ENCODE measurements around the gene GSTA4.

Gene GSTA4

DNA sequence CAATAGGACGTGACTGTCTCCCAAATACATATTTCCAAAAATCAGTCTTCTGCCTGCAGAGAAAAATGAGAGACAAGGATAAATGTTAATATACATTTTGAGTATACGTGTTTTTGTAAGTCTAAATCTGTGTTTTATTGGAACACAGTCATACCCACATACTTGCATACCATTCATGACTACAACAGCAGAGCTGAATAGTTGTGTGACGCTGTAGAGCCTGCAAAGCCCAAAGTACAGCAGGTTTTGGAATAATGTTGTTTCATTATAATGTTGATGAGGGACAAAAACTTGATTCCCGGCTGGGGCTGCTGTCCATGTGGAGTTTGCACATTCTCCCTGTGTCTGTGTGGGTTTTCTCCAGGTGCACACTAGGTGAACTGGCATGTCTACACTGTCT is 46.3 kb upstream of the GSTA4 start:
- H3K4me3 ChIP-seq (ENCODE audit: low read depth, low read length) = no peak overlapping the region
- no peak for TF ChIP-seq POLR2A (IDR thresholded peaks at IDR 0.05; ENCODE audit: extremely low read depth, insufficient read length)
- TF ChIP-seq, protein P1, sequence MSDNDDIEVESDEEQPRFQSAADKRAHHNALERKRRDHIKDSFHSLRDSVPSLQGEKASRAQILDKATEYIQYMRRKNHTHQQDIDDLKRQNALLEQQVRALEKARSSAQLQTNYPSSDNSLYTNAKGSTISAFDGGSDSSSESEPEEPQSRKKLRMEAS (IDR thresholded peaks at IDR 0.05; ENCODE audit: low read depth, low read length) = no peak
- TF ChIP-seq, protein P2, sequence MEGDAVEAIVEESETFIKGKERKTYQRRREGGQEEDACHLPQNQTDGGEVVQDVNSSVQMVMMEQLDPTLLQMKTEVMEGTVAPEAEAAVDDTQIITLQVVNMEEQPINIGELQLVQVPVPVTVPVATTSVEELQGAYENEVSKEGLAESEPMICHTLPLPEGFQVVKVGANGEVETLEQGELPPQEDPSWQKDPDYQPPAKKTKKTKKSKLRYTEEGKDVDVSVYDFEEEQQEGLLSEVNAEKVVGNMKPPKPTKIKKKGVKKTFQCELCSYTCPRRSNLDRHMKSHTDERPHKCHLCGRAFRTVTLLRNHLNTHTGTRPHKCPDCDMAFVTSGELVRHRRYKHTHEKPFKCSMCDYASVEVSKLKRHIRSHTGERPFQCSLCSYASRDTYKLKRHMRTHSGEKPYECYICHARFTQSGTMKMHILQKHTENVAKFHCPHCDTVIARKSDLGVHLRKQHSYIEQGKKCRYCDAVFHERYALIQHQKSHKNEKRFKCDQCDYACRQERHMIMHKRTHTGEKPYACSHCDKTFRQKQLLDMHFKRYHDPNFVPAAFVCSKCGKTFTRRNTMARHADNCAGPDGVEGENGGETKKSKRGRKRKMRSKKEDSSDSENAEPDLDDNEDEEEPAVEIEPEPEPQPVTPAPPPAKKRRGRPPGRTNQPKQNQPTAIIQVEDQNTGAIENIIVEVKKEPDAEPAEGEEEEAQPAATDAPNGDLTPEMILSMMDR (IDR thresholded peaks at IDR 0.05; ENCODE audit: low read depth, low read length) = no peak
- TF ChIP-seq MYC (IDR thresholded peaks at IDR 0.05; ENCODE audit: low read depth, low read length) = no peak
- DNase-seq (ENCODE audit: low read depth) = no peak

DNA sequence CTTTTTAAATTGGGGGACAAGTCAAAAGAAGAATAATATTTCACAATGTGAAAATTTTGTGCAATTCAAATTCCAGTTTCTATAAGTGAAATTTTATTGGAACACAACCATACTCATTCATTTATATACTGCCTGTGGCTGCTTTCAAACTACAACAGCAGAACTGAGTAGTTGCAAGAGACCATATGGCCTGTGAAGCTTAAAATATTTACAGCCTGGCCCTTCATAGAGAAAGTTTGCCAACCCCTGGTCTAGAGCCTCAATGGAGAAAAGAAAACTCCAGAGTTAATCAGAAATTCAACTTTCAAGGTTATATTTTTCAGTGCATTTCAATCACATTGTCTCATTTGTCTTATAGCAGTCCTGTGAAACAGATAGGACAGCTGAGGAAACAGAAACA is 43.5 kb upstream of the GSTA4 start:
- TF ChIP-seq MYC (IDR thresholded peaks at IDR 0.05; ENCODE audit: low read depth, low read length) = no peak
- no peak for TF ChIP-seq POLR2A (IDR thresholded peaks at IDR 0.05; ENCODE audit: extremely low read depth, insufficient read length)
- TF ChIP-seq, protein P2 (IDR thresholded peaks at IDR 0.05; ENCODE audit: low read depth, low read length) = no peak
- TF ChIP-seq, protein P1 (IDR thresholded peaks at IDR 0.05; ENCODE audit: low read depth, low read length) = no peak
- H3K4me3 ChIP-seq (ENCODE audit: low read depth, low read length) = no peak overlapping the region
- no peak for DNase-seq (ENCODE audit: low read depth)

DNA sequence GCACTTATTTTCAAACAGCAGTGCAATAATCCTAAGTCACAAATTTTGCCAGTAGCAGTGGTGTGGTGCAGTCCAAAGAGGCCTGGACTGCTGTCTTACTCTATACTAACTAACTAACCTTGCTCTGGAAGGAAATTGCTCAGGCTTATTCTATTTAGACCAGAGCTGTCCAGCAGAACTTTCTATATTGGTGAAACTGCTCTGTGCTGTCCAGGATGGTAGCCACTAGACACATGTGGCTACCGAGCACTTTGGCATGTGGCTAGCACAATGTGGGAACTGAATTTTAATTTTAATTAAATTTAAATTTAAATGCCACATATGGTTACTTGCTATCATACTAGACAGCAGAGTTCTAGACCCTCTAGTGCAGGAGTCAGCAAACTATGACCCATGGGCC is 43.1 kb upstream of the GSTA4 start:
- H3K4me3 ChIP-seq (ENCODE audit: low read depth, low read length) = no peak overlapping the region
- DNase-seq (ENCODE audit: low read depth) = no peak
- TF ChIP-seq MYC (IDR thresholded peaks at IDR 0.05; ENCODE audit: low read depth, low read length) (no peak), POLR2A (IDR thresholded peaks at IDR 0.05; ENCODE audit: extremely low read depth, insufficient read length) (no peak)
- TF ChIP-seq, protein P1 (IDR thresholded peaks at IDR 0.05; ENCODE audit: low read depth, low read length) = no peak
- TF ChIP-seq, protein P2 (IDR thresholded peaks at IDR 0.05; ENCODE audit: low read depth, low read length) = no peak

GRCh38 chr6:53035549-53036213 is 40.6 kb upstream of the GSTA4 start:
- no peak for DNase-seq (ENCODE audit: low read depth)
- no peak overlapping the region for H3K4me3 ChIP-seq (ENCODE audit: low read depth, low read length)
- TF ChIP-seq, protein P1 (IDR thresholded peaks at IDR 0.05; ENCODE audit: low read depth, low read length) = no peak
- TF ChIP-seq, protein P2 (IDR thresholded peaks at IDR 0.05; ENCODE audit: low read depth, low read length) = no peak
- TF ChIP-seq MYC (IDR thresholded peaks at IDR 0.05; ENCODE audit: low read depth, low read length) (no peak), POLR2A (IDR thresholded peaks at IDR 0.05; ENCODE audit: extremely low read depth, insufficient read length) (no peak)

DNA sequence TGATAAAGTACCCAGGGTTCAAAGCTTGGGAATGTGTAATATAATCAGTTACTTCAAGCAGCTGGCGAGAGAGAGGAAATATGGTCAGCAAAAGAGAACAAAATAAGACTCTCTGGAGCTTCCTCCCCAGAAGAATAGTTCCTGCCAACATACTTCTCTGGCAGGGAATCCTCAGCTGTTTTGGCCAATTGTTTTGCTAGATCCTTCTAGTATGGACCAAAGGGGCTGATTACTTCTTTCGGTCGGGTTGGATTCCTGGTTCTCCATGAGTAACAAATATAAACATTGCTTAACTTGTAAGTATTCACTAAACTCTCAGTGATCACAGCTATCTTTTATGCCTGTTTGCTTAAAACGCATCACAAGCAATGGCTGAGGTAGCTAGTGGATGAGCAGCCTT is 38.7 kb upstream of the GSTA4 start:
- TF ChIP-seq, protein P2 (IDR thresholded peaks at IDR 0.05; ENCODE audit: low read depth, low read length) = no peak
- TF ChIP-seq MYC (IDR thresholded peaks at IDR 0.05; ENCODE audit: low read depth, low read length) = no peak
- TF ChIP-seq, protein P1 (IDR thresholded peaks at IDR 0.05; ENCODE audit: low read depth, low read length) = no peak
- no peak for TF ChIP-seq POLR2A (IDR thresholded peaks at IDR 0.05; ENCODE audit: extremely low read depth, insufficient read length)
- no peak overlapping the region for H3K4me3 ChIP-seq (ENCODE audit: low read depth, low read length)
- no peak for DNase-seq (ENCODE audit: low read depth)
